GM21717 (cell line): ENCODE data around the gene DTWD2.

ENCODE experiments used
- ATAC-seq: cut with Tn5 transposase; IDR thresholded peaks from one replicate; pipeline ENCODE4 v1.9.1; 2021; ENCODE audit warnings: mild to moderate bottlenecking, moderate library complexity; ENCODE audit not compliant: unreplicated experiment

Gene DTWD2, protein sequence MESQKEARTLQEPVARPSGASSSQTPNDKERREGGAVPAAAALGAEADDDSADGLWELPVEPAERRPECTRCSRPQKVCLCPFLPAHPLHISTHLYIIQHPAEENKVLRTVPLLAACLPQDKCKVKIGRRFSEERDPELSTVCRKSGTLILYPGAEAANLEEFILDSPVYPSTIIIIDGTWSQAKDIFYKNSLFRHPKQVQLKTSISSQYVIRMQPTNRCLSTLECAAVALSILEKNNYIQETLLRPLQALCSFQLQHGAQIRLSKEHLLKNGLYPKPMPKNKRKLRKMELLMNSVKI

GRCh38 chr5:118987988-118988865 lies at the start of gene DTWD2:
Gene DTWD2, minus strand, starts transcription at chr5:118988547. Its CDS starts 36 bp downstream, at chr5:118988511.
- peak; percentile 95 for ATAC-seq

DNA sequence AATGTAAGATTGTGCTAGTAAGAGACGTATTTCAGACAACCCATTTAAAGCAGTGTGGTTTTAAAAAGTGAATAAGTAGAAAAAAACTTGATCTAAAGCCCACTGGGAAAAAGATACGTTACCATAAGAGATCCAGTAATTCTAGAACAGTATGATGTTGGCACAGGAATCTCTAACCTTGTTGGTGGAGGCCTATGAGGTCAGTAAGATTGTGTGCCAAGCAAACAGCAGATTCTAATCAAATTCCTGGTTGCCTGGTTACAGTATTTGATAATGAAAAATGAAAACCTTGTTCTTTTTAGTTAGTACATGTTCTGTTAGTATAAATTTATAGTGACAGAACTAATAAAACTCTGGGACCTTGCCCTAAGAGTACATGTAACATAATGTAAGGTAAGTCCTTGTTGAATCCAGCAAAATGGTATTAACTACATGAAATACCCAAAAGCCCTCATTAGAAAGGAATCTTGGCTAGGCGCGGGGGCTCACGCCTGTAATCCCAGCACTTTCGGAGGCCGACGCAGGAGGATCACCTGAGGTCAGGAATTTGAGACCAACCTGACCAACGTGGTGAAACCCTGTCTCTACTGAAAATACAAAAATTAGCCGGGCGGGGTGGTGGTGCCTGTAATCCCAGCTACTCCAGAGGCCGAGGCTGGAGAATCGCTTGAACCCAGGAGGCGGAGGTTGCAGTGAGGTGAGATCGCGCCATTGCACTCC lies 49.3 kb upstream of the DTWD2 start:
- no peak for ATAC-seq

GRCh38 chr5:119036101-119036762 lies 47.9 kb upstream of the DTWD2 start:
- no peak for ATAC-seq

DNA sequence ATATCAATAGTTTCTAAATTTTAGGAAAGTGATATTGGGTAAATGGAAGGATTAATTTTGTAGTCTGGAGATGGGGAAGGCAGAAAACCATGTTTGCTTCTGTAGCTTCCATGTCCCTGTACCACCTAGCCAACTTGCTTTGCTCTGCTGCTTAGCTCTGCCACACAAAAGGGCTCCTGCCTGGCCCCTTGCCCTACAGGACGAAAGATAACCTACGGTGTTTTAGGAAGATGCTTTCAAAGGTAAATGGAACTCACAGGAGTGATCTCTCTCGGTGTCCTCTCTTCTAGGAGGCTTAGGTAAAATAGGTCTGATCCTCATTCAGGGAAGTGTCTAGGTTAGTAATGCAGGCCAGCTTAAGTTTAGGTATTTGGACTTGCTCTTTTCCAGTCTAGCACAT lies 44.8 kb upstream of the DTWD2 start:
- no peak for ATAC-seq

DNA sequence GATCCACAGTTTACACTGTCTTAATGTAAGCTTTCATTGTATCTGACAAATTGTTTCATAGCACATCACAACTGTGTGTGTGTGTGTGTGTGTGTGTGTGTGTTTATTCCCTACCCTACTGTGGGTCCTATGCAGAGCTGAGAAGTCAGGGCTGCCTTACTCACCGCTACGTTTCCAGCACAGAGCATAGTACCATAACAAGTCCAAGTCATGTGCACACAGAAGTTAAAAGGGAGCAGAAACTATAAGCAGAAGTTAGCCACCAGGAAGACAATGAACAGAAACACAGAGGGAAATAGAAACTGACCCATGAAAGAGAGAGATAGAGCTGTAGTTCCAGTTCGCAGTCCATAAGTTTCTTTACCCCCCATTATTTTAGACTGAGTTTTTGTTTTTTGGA lies 44.3 kb upstream of the DTWD2 start:
- no peak for ATAC-seq

- ATAC-seq: peak; percentile 54
These were observed 43.6 kb upstream of the DTWD2 start for GRCh38 chr5:119031905-119032304.

- peak; percentile 88 for ATAC-seq
These were observed 42.9 kb upstream of the DTWD2 start for GRCh38 chr5:119031011-119031886.

DNA sequence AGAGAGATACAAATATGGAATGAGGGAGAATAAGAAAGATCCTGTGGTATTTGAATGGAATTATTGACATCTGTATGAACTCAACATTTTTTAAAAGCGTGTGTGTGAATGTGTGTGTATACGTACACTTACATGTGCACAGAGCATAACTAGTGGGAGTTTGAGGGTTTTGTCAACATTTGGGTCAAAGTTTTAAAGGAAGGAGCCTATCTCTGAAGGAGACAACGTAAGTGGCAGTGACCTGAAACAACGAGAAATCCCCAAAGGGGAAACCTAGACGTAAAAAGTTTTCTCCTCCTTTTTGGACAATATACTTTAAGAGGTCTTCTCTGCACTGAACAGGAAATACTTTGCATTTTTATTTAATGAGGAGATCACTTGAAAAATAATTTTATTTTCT lies 40.2 kb upstream of the DTWD2 start:
- ATAC-seq: no peak

DNA sequence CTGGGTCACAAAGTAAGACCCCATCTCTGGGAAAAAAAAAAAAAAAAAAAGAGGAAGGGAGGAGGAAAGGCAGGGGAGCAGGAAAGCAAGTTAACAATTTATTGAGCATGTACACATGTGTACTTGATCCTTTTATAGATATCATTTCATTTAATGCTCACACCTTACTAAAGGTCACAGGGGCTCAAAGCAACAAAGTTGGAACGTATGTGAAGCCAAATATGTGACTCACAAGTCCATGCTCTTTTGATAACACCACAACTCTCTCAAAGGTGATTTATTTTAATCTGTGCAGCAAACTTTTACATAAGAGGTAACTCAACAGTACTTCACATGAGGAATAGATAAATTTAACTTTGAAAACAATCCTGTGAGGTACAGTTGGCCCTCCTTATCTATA lies 34.4 kb upstream of the DTWD2 start:
- no peak for ATAC-seq

GRCh38 chr5:119022017-119022745 lies 33.8 kb upstream of the DTWD2 start:
- ATAC-seq: peak; percentile 75

GRCh38 chr5:119021149-119021732 lies 32.9 kb upstream of the DTWD2 start:
- ATAC-seq: no peak

GRCh38 chr5:119019949-119020348 lies 31.6 kb upstream of the DTWD2 start:
- no peak for ATAC-seq

DNA sequence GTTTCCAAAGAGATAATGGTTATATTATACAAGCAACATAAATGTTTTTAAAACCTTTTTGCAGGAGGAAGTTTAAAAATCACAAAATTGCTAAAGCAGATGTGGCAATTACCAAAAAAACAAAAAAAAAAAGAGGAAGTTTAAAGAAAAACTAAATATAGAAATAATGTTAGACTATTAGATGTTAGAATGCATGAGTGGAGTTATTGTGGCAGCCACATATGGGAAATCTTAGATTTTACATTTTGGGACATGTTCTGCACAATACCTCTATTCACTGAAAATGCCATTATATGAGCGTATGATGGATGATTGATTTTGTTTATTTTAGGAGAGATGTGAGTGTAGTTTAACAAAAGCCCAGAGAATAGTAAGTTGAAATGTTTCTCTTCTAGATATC lies 31.2 kb upstream of the DTWD2 start:
- ATAC-seq: no peak

GRCh38 chr5:119017994-119018393 lies 29.6 kb upstream of the DTWD2 start:
- ATAC-seq: no peak

- peak; percentile 92 for ATAC-seq
These were observed 27.9 kb upstream of the DTWD2 start for GRCh38 chr5:119016125-119016774.

DNA sequence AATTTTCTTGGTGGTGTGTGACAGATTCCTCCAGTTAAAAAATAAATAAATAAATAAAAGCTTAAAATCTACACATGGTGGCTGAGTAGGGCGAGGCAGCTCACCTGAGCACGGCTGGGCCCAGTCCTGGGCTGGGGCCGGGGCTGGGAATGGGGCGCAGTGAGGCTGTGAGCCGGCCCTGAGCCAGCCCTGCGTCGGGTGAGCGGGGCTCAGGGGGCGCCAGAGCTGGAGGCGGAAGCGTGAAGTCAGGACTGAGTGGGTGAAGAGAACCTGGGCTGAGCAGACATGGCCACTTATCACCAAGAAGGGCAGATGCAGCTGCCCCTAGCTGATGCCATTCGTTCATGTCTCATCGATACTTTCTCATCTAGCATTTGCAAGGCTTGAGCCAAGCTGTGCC lies 22.8 kb upstream of the DTWD2 start:
- ATAC-seq: no peak

- no peak for ATAC-seq
These were observed 21.9 kb upstream of the DTWD2 start for GRCh38 chr5:119010206-119010605.

DNA sequence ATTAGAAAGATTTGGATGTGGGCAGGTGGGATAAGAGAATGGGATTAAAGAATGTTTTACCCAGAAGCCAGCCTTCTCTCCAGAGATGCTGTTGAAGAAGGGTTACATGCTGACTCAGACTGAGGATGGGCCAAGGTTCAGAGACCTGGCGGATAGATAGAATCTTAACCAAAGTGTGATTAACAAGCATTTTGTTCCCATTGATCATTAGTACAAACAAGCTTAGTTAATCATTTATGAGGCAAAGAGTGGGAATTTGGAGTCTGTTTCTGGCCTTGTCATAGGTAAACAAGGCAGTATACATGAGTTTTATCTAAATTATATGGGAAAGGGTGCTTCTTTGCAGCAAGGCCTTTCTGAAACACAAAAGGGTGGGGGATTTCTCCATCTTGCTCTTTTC lies 20.8 kb upstream of the DTWD2 start:
- ATAC-seq: no peak
